Stimulated activated CD4-positive, alpha-beta T cell treated with anti-CD3 and anti-CD28 coated beads, Interleukin-15, amount 100 ng/mL, for 24 hours (primary cell): ENCODE results near the gene UVSSA.
"Not testable (repeated sequence)": the region's sequence is repeated elsewhere in the genome, so short reads cannot be mapped to it uniquely, and the experiment has no call there.

Source experiments
- DNase-seq: peaks from one replicate; pipeline ENCODE4 v3.0.0-alpha.2; 2020

The UVSSA gene

DNA sequence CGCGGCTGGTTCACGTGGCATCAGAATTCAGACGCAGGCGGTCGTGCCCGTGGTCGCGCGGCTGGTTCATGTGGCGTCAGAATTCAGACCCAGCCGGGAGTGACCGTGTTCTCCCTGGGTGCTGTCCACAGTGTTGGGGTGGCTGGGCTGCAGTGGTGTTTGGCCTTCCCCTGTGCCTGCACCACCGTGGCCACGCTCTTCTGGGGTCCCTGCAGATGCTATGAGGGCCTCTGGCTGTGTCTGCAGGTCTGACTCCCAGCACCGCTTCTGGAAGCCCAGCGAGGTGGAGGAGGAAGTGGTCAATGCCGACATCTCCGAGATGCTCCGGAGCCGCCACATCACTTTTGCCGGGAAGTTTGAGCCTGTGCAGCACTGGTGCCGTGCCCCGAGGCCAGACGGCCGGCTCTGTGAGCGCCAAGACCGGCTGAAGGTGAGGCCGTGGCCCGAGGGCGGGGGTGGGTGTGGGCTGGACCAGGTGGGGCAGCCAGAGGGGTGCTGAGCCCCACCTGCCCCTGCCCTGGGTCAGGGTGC lies 32.9 kb downstream of the UVSSA start:
- no peak for DNase-seq

DNA sequence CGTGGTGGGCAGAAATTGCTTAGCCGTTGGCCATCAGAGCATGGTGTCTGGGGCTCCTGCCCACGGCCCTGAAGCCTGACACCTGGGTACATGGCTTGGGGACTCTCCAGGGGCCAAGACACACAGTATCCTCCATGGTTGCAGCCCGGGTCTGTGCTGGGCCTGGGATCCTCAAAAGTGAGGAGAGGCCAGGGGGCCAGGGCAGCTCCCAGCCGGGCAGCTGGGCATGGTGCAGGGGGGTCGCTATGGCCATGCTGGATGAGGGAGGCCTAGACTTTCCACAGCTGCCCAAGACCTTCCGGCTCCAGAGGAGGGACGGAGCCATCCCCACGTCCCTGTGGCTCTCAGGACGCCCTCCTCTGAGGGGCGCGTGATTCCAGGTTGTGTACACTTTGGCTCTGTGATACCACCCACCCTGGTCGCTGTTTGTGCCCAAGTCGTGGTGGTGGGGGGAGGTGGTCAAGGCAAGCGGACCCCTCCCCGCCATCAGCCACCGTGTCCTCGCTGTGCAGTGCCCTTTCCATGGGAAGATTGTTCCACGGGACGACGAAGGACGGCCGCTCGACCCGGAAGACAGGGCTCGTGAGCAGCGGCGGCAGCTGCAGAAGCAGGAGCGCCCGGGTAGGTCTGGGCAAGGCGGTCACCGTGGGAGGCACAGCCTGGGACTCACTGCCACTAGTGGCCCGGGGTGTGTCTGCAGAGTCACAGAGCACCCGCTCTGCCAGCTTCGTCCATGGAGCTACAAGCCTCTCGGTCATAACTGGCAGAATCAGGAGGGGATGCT lies 33.6 kb downstream of the UVSSA start:
- DNase-seq = no peak

DNA sequence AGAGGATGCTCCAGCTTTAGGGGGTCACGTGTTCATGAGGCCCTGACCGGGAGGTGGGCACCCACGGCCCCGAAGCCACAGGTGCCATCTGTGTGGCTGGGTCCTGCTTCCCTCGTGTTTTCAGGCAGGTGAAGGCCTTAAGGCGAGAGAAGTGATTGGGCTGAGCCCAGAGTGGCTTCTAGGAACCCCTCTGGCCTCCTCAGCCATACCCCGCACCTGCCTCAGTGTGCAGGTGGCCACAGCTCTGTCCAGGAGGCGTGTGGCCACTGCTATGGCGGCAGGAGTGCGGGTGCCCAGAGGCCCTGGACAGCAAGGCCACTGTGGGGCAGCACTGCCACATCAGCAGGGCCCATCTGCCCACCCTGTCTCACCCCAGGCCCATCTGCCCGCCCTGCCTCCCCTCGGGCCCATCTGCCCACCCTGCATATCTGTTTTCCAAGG lies 34.2 kb downstream of the UVSSA start:
- no peak for DNase-seq

DNA sequence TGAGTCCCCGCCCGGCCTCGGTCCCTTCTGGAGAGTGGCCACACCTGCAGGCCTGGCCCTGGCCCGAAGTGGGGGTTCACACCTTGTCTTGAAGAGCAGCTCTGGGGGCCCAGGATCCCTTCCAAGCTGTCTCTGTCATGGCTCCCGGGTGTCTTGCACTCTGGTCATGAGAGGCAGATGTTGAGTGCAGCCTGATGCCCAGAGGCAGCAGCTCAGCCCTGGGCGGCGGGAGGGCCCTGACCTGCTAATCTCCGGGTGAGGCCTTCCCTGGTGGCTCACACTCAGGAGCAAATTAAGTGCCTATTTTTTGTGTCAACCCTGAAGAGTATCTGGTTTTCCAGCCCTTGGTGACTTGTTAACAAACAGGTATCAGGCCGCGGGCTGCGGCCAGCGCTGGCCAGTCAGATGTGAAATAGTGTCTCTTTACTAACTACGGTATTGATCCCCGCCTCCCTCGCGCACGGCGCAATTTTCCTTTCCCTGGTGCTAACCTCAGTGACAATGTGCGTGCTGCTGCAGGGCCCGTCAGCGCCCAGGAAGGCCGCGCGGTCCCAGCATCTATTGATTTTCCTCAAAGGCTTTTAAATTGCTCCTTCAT lies 35.0 kb downstream of the UVSSA start:
- no peak for DNase-seq

DNA sequence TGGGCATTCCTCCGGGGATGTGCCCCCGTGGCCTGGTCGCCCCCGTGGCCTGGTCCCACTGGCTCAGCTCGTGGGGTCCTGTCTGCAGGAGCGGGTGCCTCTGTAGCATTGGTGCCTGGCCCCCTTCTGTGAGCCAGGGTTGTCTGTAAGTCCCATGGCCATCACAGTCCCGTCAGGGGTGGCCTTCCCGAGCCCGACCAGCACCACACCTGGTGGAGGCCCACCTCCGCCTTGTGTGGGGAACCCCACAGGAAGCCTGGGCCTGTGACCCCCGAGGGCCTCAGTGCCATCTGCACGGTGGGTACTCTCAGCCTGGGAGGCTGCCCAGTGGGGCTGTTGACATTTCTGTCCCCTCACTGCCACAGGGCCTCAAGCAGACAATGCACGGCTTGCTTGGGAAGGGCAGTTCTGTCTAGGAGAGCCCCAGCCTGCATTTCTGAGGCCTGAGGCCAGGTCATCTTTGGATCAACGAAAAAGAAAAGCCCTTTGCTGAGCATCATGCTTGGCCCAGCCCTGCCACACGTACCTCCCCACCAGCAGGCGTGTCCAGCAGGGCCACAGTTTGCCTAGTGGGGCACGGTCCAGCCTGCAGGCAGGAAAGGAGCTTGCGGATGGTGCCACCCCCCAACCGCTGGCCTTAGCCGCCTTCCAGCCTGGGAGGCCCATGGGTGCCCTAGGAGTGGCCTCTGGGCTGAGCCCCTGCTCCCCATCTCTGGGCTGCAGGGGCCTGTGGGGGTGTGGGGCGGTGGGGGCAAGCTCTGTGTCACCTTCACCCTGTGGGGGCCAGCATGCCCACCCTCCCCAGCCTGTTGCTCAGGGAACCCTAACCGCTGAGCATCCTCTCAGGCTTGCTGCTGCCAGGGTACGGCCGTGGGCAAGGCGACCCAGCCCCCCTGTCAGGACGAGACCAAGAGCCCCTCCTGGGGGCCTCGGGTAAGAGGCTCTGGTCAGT lies 36.0 kb downstream of the UVSSA start:
- no peak for DNase-seq

DNA sequence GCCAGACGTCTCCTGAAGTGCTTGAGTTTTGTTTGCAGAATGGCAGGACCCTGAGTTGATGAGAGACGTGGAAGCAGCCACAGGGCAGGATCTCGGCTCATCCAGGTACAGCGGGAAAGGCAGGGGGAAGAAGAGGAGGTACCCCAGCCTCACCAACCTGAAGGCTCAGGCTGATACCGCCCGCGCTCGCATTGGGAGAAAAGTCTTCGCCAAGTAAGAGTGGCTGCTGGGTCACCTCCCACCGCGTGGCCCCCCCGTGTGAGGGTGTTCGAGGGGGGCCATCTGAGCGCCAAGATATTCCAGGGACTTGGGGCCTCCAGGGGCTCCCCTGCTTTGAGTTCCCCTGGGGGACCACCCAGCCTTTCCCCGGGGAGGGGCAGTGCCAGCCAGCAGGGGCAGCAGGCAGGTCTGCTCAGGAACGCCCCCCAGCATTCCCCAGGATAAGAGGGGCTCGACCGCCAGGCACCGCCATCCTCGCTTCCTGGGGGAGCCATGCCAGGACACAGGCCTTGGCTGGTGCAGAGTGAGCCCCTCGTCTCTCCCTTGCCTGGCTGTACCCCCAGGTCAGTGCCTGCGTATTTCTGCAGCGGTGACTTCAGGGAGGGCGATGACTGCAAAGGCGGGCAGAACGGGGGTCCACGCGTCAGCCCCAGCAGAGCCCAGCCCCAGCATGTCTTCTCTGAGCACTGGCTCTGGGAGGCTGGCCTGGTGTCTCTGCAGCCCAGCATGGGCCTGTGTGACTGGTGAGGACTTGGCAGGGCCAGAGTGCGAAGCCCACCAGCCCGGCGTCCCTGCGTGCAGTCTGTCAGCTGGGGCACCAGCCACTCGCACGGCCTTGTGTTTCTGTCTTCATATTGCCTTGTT lies 37.0 kb downstream of the UVSSA start:
- DNase-seq = no peak

DNA sequence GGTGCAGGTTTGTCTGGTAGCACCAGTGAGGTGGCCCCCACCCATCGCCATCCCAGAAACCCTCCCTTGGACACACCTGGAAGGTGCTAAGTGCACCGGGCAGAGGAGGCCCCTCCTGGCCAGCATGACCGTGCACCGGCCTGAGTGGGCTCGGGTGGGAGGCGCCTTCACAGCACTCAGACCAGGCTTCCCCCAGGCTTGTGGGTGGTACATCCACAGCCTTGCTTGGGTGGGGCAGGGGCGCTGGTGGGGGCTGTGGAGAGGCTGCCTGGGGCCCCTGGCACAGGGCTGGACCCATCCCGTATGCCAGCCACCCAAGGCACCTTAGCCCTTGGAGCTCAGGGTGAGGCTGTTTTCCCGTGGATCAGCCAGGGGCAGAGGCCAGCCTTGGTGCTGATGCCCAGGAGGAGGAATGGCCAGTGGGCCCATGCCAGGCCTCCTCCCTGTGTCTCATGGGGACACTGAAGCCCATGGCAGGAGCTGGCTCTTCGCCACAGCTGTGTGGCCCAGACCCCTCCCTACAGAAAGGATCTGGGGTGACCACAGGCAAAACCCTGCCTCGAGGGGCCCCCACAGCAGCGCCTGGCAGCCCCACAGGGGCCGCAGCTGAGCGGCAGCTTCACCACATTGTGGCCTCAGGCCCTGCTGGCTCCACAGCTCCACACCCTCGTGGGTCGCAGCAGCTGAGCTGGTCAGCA lies 37.8 kb downstream of the UVSSA start:
- no peak for DNase-seq

DNA sequence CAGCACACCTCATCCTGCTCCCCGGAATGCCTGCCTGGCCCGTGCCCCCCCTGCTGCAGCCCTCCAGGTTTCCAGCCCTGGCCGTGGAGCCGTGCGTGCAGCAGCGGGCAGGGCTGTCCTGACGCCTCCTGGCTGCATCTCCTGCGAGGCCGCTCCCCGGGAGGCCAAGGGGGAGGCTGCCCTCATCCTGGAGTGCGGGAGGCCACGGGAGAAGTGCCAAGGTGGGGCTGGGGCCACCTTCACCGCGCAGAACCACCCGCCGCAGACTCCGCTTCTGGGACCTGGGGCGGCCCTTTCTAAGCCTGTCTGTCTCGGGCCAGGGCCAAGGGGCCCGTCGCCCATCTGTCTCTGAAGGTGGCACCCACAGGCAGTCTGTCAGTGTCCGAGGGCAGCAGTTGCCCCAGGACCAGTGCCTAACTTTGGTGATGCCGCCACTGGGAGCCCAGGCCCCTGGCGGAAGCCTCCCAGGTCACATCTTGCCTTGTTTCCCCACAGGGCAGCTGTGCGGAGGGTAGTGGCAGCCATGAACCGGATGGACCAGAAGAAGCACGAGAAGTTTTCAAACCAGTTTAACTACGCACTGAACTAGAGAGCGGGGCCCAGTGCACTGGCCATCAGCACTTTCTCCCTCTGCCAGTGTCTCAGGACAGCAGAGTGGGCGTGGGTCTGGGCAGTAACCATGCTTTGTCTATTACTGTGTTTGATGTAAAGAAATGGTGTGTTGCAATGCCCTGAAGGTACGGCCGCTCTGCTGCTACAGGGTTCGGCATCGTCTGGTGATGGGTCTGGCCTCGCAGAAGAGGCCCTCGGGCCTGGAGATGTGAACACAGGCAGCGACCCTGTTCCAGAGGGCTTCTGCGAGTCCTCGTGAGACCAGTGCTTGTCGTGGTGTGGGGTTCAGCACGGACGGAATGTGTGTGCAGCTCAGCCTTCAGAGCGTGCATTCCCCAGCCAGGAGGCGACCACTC lies 38.6 kb downstream of the UVSSA start:
- no peak for DNase-seq

DNA sequence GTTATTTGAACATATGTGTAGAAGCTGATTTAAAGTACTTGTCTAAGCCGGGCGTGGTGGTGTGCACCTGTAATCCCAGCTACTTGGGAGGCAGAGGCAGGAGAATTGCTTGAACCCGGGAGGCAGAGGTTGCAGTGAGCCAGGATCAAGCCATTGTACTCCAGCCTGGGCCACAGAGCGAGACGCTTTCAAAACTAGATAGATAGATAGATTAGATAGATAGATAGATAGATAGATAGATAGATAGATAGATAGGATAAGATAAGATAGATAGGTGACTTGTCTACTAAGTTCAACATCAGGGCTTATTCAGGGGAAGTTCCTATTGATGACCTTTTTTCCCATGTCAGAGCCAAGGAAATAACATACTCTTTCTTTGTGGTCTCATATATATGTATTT lies 46.4 kb downstream of the UVSSA start:
- not testable (repeated sequence) for DNase-seq

DNA sequence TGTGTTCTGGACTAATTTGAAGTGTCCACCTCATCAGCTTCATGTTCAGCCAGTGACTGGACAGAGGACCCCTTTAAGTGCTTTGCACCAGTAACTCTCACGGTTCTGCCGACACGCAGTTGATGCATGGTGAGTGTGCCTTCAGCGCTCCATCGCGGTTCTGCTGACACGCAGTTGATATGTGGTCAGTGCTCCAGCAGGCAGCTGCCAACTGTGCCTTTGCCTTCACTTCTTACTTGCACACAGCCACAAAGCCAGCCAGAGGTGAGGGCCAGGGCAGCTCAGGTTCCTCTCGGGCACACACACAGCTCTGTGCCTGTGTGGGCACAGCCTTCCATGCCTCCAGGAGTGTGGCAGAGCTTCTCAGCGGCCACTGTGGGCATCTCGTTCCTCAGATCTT lies 46.9 kb downstream of the UVSSA start:
- no peak for DNase-seq

DNA sequence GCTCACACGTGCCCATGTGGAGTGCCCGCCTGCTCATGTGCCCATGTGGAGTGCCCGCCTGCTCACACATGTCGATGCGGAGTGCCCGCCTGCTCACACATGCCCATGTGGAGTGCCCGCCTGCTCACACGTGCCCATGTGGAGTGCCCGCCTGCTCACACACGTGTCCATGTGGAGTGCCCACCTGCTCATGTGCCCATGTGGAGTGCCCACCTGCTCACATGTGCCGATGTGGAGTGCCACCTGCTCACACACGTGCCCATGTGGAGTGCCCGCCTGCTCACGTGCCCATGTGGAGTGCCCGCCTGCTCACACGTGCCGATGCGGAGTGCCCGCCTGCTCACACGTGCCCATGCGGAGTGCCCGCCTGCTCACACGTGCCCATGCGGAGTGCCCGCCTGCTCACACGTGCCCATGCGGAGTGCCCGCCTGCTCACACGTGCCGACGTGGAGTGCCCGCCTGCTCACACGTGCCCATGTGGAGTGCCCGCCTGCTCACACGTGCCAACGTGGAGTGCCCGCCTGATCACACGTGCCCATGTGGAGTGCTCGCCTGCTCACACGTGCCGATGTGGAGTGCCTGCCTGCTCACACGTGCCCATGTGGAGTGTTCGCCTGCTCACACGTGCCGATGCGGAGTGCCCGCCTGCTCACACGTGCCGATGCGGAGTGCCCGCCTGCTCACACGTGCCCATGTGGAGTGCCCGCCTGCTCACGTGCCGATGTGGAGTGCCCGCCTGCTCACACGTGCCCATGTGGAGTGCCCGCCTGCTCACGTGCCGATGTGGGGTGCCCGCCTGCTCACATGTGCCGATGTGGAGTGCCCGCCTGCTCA lies 47.8 kb downstream of the UVSSA start:
- DNase-seq = not testable (repeated sequence)

DNA sequence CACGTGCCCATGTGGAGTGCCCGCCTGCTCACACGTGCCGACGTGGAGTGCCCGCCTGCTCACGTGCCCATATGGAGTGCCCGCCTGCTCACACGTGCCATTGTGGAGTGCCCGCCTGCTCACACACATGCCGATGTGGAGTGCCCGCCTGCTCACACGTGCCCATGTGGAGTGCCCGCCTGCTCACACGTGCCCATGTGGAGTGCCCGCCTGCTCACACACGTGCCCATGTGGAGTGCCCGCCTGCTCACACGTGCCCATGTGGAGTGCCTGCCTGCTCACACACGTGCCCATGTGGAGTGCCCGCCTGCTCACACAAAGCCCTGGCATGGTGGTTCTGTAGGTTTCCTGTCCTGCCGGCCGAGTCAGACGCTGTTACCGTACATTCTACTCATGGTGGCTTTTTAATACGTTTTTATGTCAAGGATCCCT lies 48.4 kb downstream of the UVSSA start:
- not testable (repeated sequence) for DNase-seq

DNA sequence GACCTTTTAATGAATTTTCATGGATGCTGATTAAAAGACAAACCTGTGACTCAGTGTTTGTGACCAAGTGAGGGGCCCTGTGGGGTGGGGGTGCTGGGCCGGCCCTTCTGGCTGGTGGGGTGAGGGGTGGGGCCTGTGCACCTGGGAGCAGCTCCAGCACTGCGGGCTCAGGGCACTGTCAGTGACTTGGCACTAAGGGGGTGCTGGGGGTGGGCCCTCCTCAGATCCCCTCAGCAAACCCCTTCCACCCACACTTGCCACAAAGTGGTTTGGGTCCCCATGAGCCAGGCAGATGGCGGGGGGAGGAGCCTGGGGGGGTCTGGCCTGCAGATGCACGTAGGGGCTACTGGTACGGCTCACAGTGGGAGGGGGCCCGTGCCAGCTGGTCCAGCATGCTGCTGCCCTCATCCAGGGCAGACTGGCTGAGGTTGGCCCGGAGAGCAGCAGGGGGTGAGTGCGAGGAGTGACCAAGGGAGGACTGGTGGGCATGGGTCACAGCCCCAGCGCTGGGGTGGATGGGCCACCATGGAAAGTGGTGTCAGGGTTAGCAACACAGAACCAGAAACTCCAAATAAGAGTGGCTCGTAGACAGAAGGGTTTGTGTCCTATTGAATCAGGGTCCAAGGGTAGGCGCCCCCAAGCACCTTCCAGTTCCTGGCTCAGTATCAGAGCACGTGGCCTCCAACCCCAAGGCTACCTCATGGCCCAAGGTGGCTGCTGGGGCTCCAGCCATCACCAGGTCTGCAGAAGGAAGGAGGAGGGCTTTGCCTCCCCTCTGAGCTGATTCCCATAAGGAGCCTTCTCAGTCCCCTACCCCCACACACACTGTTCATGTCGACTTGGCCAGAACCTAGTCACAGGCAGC lies 49.2 kb downstream of the UVSSA start:
- no peak for DNase-seq

DNA sequence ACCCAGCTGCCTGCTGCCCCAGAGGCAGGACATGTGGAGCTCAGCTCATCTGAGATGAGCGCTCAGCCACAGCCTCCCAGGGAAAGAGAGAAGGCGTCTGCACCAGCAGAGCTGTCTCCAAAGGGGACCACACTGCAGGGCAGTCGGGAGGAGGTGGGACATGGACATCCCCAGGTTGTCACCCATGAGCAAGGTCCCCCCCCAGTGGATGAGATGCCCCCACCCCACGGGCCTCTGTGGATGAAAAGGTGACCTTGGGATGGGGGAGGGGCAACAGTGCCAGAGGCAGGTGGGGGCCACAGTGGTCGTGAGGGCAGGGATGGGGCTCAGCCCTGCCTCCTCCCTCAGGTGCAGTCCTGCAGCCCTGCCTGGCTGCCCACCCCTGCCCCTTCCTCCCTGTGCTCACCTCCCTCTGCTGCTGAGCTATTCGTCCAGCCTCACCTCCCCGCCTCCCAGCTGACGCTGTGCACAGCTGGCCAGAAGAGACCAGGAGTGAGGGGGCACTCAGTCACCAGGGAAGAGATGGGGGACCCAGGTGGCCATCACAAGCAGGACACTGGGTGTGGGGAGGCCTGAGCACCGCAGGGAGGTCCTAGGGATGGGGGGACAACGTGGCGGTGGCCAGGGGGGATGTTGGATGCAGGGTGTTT lies 49.9 kb downstream of the UVSSA start:
- DNase-seq = no peak

DNA sequence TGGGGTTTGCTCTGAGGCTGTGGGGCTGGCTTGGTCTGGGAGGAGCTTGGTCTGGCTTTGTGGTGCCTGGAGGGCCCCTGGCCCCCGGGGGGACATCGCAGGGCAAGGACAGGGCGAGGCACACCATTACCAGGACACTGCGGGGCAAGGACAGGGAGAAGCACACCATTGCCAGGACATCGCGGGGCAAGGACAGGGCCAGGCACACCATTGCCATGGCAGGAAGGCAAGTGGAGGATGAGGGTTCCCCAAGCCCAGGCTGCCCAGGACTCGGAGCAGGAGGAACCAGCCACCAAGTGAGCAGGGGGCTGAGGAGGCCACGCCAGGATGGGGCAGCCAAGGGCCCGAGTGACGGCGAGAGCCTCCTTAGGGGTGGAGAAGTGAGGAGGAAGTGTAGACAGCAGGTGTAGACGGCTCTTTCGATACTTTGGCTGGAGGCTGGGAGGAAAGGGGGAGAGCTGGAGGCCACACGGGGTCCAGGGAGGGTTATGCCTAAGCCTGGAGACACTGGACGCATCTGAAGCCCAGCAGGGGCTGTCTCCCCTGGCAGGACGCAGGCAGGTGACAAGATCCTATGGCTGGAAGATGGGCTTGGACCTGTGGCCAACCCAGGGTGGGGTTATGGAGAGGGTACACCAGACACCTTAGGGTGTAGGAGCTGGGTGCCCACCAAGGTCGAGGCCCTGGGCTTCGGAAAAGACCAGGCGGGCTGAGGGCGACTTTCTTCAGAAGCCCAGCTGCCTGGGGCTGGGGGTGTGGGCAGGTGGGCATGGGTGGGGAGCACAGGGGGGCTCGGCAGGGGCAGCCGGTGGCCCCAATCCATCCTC lies 51.9 kb downstream of the UVSSA start:
- DNase-seq = no peak

DNA sequence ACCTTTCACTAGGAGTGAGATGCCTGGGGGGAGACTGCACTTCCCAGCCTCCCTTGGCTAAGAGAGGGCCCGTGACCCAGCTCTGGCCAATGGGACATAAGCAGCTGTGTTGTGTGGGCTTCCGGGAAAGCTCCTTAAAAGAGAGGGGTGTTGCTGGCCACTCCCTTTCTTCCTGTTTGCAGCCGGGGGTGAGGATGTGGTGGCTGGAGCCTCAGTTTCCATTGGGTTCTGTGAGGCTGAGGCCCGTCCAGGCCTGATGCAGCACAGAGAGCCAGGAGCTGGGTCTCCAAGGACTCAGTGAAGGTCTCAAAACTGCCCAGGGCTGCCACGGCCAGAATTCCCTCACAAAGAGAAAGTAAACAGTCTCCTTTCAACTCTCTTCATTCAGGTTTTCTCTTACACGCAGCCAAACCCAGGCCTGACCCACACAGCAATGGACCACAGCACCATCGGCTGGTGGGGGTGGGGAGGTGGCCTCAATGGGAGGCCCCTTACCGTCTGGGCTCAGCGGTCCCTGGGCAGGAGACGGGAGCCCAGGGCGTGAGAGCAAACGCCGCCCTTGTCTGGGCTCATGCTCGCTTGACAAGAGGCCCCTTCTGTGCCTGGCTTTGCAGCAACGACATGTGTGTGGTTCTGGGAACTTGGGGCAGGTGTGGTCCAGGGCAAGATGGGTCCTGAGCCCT lies 52.6 kb downstream of the UVSSA start:
- no peak for DNase-seq
